Subcutaneous abdominal adipose tissue (tissue), 5 donors: Measurements from ENCODE around the gene CST5.
"Not testable (repeated sequence)": the region's sequence is repeated elsewhere in the genome, so short reads cannot be mapped to it uniquely, and the experiment has no call there.

ENCODE experiments used
- H3K27ac ChIP-seq: one replicate; pipeline ENCODE4 v1.7.0; 2013; ENCODE audit warnings: low read depth, mild to moderate bottlenecking, inconsistent platforms, low read length, moderate library complexity
- H3K27me3 ChIP-seq, 5 donors: one replicate each; pipeline ENCODE4 v1.7.0; 2013; ENCODE audit warnings: low read length in 5 of 5, inconsistent platforms in 1 of 5; ENCODE audit not compliant: control insufficient read depth in 5 of 5, insufficient read depth in 4 of 5
- H3K36me3 ChIP-seq, 5 donors: one replicate each; pipeline ENCODE4 v1.7.0; 2013; ENCODE audit warnings: low read length in 5 of 5; ENCODE audit not compliant: control insufficient read depth in 5 of 5, insufficient read depth in 5 of 5
- H3K4me1 ChIP-seq, 5 donors: one replicate each; pipeline ENCODE4 v1.7.0; 2013; ENCODE audit warnings: low read length in 5 of 5, mild to moderate bottlenecking in 3 of 5, moderate library complexity in 1 of 5; ENCODE audit not compliant: control insufficient read depth in 5 of 5, insufficient read depth in 5 of 5
- H3K4me3 ChIP-seq, 5 donors: one replicate each; pipeline ENCODE4 v1.7.0; 2013; ENCODE audit warnings: low read length in 5 of 5, low read depth in 1 of 5
- H3K9ac ChIP-seq, 5 donors: one replicate each; pipeline ENCODE4 v1.7.0; 2013; ENCODE audit warnings: low read length in 5 of 5, mild to moderate bottlenecking in 4 of 5, moderate library complexity in 3 of 5
- H3K9me3 ChIP-seq, 5 donors: one replicate each; pipeline ENCODE4 v1.7.0; 2013; ENCODE audit warnings: low read length in 5 of 5; ENCODE audit not compliant: control insufficient read depth in 5 of 5
- donor health status: healthy.
- donor health status: healthy.
- donor health status: healthy.
- donor health status: healthy.
- donor health status: healthy.

Gene CST5

GRCh38 chr20:23878016-23878542, 1.5 kb downstream of the CST5 start:
- not testable (repeated sequence) for H3K36me3 ChIP-seq, H3K4me3 ChIP-seq, H3K27ac ChIP-seq, H3K9me3 ChIP-seq, H3K9ac ChIP-seq, H3K4me1 ChIP-seq
- H3K27me3 ChIP-seq, result peaks cover 0 to 25% (median 6%) of the 10 kb centered on the region in 5 donors

GRCh38 chr20:23877524-23877923, 2.0 kb downstream of the CST5 start:
- H3K4me3 ChIP-seq, result no peak overlapping the region
- no peaks in the 10 kb centered on the region for H3K4me1 ChIP-seq
- H3K9me3 ChIP-seq, result no peaks in the 10 kb centered on the region
- no peaks in the 10 kb centered on the region for H3K36me3 ChIP-seq
- H3K9ac ChIP-seq, result no peak overlapping the region
- peaks cover 1 to 25% (median 7%) of the 10 kb centered on the region in 5 donors for H3K27me3 ChIP-seq
- no peak overlapping the region for H3K27ac ChIP-seq

DNA sequence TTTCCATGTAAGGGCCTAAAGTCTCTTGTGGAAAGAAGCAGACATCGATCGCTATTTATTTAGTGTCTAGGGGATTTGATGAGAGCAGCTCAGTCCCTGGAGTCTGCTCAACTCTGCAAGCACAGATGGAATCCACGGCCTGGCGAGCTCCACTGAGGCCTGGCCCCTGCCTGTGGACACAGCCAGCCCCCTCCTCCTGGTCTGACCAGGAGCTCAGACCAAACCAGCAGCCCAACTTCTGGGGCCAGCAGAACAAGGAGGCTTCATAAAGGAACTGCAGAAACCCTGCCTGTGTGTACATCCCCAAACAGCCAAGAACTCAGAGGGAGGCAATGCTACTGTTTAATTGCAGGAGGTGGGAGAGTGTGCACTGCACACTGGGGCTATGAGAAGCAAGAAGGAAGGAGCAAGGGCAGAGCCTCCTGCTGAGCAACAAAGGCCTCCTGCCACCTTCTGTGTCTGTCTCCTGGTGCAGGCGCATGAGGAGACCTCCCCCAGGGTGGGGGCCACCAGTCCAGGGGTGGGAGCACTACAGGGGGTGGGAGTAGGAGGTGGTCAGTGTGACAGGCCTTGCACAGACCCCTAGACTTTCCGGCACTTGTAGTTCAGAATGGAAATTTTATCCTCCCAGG, 3.8 kb downstream of the CST5 start:
- no peaks in the 10 kb centered on the region for H3K36me3 ChIP-seq
- H3K9ac ChIP-seq, result no peak overlapping the region
- H3K4me1 ChIP-seq, result no peaks in the 10 kb centered on the region
- no peak overlapping the region for H3K27ac ChIP-seq
- peaks cover 6 to 26% (median 10%) of the 10 kb centered on the region in 5 donors for H3K27me3 ChIP-seq
- peaks cover 0 to 4% (median 0%) of the 10 kb centered on the region in 5 donors for H3K9me3 ChIP-seq
- H3K4me3 ChIP-seq, result no peak overlapping the region

DNA sequence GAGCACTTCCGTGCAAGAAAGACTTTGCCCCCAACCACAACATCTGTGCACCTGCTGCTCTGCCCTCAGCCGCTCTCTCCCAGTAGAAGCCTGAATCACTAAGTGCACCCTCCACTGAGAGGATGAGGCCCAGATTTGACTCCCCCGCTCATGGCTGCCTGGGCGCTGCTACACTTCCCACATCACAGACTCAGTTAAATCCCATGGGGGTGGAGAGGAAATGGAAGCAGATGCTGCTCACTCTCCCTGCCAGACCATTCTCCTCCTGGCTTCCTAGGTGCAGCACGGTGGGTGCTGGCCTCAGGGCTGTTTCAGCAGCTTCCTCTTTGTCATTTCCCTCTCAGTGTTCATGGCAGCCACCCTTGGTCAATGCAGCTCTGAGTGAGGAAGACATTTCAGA, 4.8 kb downstream of the CST5 start:
- Histone ChIP-seq H3K36me3 (no peaks in the 10 kb centered on the region), H3K9me3 (peaks cover 0 to 4% (median 0%) of the 10 kb centered on the region in 5 donors), H3K4me1 (no peaks in the 10 kb centered on the region), H3K27me3 (peaks cover 7 to 28% (median 12%) of the 10 kb centered on the region in 5 donors), H3K27ac (no peak overlapping the region), H3K9ac (no peak overlapping the region), H3K4me3 (no peak overlapping the region)

DNA sequence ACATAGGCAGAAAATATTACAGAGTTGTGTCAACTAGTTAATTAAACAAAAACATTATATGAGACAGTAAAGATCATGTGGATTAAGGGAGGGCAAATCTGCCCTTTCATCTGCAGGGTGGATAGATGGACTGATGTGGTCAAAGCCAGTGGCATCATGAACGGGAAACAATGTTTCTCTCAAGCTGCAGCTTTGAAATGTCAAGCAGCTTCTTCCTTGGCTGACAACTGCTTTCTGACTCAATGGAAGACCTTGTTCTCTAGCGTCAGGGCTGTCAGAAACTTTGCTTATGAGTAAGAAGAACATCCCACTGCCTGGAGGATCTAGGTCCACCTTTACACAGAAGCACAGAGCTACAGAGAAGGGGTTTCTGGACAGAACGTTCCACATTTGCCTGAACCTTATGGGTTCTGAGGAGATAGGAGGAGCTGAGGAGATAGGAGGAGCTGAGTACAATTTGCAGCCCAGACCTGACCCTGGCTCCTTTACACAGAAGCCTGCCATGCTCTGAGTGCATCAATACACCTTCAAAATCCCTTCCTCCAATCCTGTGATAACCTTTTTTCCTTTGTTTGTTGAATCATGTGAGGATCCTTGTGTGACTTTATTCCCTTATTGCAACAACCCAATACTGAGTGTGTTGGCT, 6.1 kb downstream of the CST5 start:
- H3K4me1 ChIP-seq, result no peaks in the 10 kb centered on the region
- peaks cover 7 to 21% (median 15%) of the 10 kb centered on the region in 5 donors for H3K27me3 ChIP-seq
- H3K4me3 ChIP-seq, result no peak overlapping the region
- no peak overlapping the region for H3K27ac ChIP-seq
- H3K36me3 ChIP-seq, result no peaks in the 10 kb centered on the region
- peaks cover 0 to 4% (median 0%) of the 10 kb centered on the region in 5 donors for H3K9me3 ChIP-seq
- H3K9ac ChIP-seq, result no peak overlapping the region

DNA sequence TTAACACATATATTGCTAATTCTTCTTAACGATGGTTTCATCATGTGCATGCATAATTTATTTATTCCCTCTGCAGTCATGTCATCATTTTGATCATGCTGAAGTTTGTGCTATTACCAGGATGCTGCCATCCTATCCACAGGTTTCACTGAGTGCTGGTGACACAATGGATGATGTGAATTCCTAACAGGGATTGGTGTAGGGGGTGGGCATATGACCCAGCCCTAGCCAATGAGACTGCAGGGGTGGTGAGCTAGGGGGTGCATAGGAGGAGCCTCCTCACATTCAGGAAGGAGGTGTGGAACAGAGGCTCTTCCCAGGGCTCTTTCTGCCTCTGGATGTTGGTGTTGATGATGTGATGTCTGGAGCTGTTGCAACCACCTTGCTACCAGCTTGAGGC, 7.5 kb downstream of the CST5 start:
- H3K27me3 ChIP-seq, result peaks cover 8 to 22% (median 17%) of the 10 kb centered on the region in 5 donors
- peaks cover 0 to 4% (median 0%) of the 10 kb centered on the region in 5 donors for H3K9me3 ChIP-seq
- H3K4me1 ChIP-seq, result no peaks in the 10 kb centered on the region
- H3K36me3 ChIP-seq, result no peaks in the 10 kb centered on the region
- no peak overlapping the region for H3K27ac ChIP-seq
- H3K9ac ChIP-seq, result no peak overlapping the region
- H3K4me3 ChIP-seq, result no peak overlapping the region

DNA sequence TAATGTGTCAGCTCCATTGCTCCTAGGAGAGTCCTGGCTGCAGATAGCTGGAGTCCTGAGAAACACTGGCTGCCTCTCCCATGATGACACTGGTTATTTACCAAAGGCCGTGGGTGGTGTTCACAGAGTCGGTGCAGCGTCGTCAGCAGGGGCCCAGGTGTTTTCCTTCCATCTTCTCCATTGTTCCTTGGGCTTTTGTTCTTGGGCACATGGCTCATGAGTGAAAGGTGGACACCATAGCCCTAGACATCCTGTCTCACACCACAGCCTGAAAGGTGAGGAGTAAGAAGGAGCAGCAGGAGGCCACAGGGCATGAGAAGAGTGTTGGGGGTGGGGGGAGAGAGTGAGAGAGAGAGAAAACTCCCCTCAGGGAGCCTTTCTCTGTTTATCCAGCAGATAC, 9.1 kb downstream of the CST5 start:
- Histone ChIP-seq H3K36me3 (no peaks in the 10 kb centered on the region), H3K4me3 (no peak overlapping the region), H3K27me3 (peaks cover 8 to 26% (median 19%) of the 10 kb centered on the region in 5 donors), H3K4me1 (no peaks in the 10 kb centered on the region), H3K9ac (no peak overlapping the region), H3K9me3 (peaks cover 0 to 4% (median 0%) of the 10 kb centered on the region in 5 donors), H3K27ac (no peak overlapping the region)

- Histone ChIP-seq H3K4me3 (no peak overlapping the region), H3K27ac (no peak overlapping the region), H3K36me3 (no peaks in the 10 kb centered on the region), H3K9ac (no peak overlapping the region), H3K27me3 (peaks cover 8 to 24% (median 17%) of the 10 kb centered on the region in 5 donors), H3K4me1 (no peaks in the 10 kb centered on the region), H3K9me3 (peaks cover 0 to 4% (median 0%) of the 10 kb centered on the region in 5 donors)
Observed at GRCh38 chr20:23869520-23869919, 10.0 kb downstream of the CST5 start.

GRCh38 chr20:23868321-23868720, 11.2 kb downstream of the CST5 start:
- no peaks in the 10 kb centered on the region for H3K36me3 ChIP-seq
- peaks cover 8 to 24% (median 17%) of the 10 kb centered on the region in 5 donors for H3K27me3 ChIP-seq
- H3K9ac ChIP-seq, result no peak overlapping the region
- no peak overlapping the region for H3K4me3 ChIP-seq
- H3K4me1 ChIP-seq, result no peaks in the 10 kb centered on the region
- H3K27ac ChIP-seq, result no peak overlapping the region
- H3K9me3 ChIP-seq, result peaks cover 0 to 4% (median 0%) of the 10 kb centered on the region in 5 donors

GRCh38 chr20:23867152-23867776, 12.3 kb downstream of the CST5 start:
- Histone ChIP-seq H3K27ac (no peak overlapping the region), H3K9me3 (peaks cover 0 to 2% (median 0%) of the 10 kb centered on the region in 5 donors), H3K4me1 (no peaks in the 10 kb centered on the region), H3K27me3 (peaks cover 8 to 20% (median 14%) of the 10 kb centered on the region in 5 donors), H3K36me3 (no peaks in the 10 kb centered on the region), H3K4me3 (no peak overlapping the region), H3K9ac (no peak overlapping the region)
